ENCODE measurements around the gene CLIP3. TPM values are rescaled to one million over a fixed set of nuclear protein-coding genes. Genes with fewer than 3 reads are reported as not detected.

CLIP3 gene
- total and polyA plus RNA-seq, 9 of the 15 experiments (the other 6 are each of a cell fraction or from before 2014, with no cell fraction given): 0.01 to 0.50 (median 0.15) TPM; not detected in 1

- Histone ChIP-seq H3K79me2 (ENCODE audit: control insufficient read depth, insufficient read depth, low read length) (no peaks in the 10 kb centered on the region), H3K9ac (ENCODE audit: insufficient read depth in 1 of 2, low read depth in 2 of 2, low read length in 2 of 2) (no peak overlapping the region), H3K4me1 (replicated peaks in 1 of 2; ENCODE audit: control insufficient read depth in 2 of 2, insufficient read depth in 2 of 2, low read length in 2 of 2) (no peaks in the 10 kb centered on the region), H4K20me1 (replicated peaks; ENCODE audit: control insufficient read depth, insufficient read depth, low read length) (no peaks in the 10 kb centered on the region; the same call in 1 of the 2 replicates), H3K4me2 (ENCODE audit: insufficient read depth, low read length) (no peak overlapping the region), H3K27ac (ENCODE audit: extremely low read depth, low read depth, low read length) (no peak overlapping the region), H3K27me3 (ENCODE audit: control insufficient read depth in 2 of 2, insufficient read depth in 2 of 2, low read length in 2 of 2) (no peaks in the 10 kb centered on the region), H3K36me3 (ENCODE audit: control insufficient read depth, insufficient read depth, low read length) (peaks cover 85% of the 10 kb centered on the region), H3K9me1 (ENCODE audit: control insufficient read depth, insufficient read depth, low read length) (no peaks in the 10 kb centered on the region), H3K4me3 (no peak overlapping the region), H3K9me3 (replicated peaks; ENCODE audit: control insufficient read depth, insufficient read depth, low read depth, low read length) (no peaks in the 10 kb centered on the region), H2AFZ (ENCODE audit: low read depth, low read length) (no peak overlapping the region)
- FAIRE-seq: peak; percentile 56
- no peak for TF ChIP-seq EZH2 (IDR thresholded peaks at IDR 0.05; ENCODE audit: borderline replicate concordance, low read depth, low read length)
- POLR2A ChIA-PET: interaction anchor here (0.7 kb wide), 1 partner anchor 111 kb away, joined by 3 read pairs; no protein-coding TSS in a partner anchor
- 100% methylated on average over 2 of the region's 3 CpGs for WGBS (ENCODE audit: insufficient coverage, low coverage, missing lambda C conversion rate)
- BruUV-seq (replicated peaks): no TSS peak
- intact Hi-C loops (cut with micrococcal nuclease): no loop called here
- CTCF ChIA-PET (ENCODE audit: low intra/inter-chr PET ratio): no interaction called here
- no peak for DNase-seq (ENCODE audit: extremely low read depth in 1 of 4, low spot score in 3 of 4)
- no peak for ATAC-seq
- in situ Hi-C loops (cut with MboI): no loop called here
Observed at GRCh38 chr19:36081385-36081784, 48.7 kb upstream of the CLIP3 start.

- ChIA-PET POLR2A (interaction anchor here (0.7 kb wide), 1 partner anchor 12 kb away, joined by 3 read pairs; no protein-coding TSS in a partner anchor), CTCF (ENCODE audit: low intra/inter-chr PET ratio) (no interaction called here)
- no peak overlapping the region for H3K27ac ChIP-seq (ENCODE audit: extremely low read depth, low read depth, low read length)
- H2AFZ ChIP-seq (ENCODE audit: low read depth, low read length): no peak overlapping the region
- H3K9me3 ChIP-seq (replicated peaks; ENCODE audit: control insufficient read depth, insufficient read depth, low read depth, low read length): no peaks in the 10 kb centered on the region
- no peak overlapping the region for H3K9ac ChIP-seq (ENCODE audit: insufficient read depth in 1 of 2, low read depth in 2 of 2, low read length in 2 of 2)
- in situ Hi-C loops (cut with MboI) (no loop called here), intact Hi-C loops (cut with micrococcal nuclease) (no loop called here)
- no TSS peak for BruUV-seq (replicated peaks)
- no peaks in the 10 kb centered on the region for H3K27me3 ChIP-seq (ENCODE audit: control insufficient read depth in 2 of 2, insufficient read depth in 2 of 2, low read length in 2 of 2)
- H4K20me1 ChIP-seq (replicated peaks; ENCODE audit: control insufficient read depth, insufficient read depth, low read length): no peaks in the 10 kb centered on the region; the same call in 1 of the 2 replicates
- no peak overlapping the region for H3K4me2 ChIP-seq (ENCODE audit: insufficient read depth, low read length)
- DNase-seq (ENCODE audit: extremely low read depth in 1 of 4, low spot score in 3 of 4): no peak
- peaks cover 86% of the 10 kb centered on the region for H3K36me3 ChIP-seq (ENCODE audit: control insufficient read depth, insufficient read depth, low read length)
- no peak for FAIRE-seq
- no peak overlapping the region for H3K4me3 ChIP-seq
- 80% methylated on average over 3 of the region's 3 CpGs for WGBS (ENCODE audit: insufficient coverage, low coverage, missing lambda C conversion rate)
- no peak for ATAC-seq
- H3K4me1 ChIP-seq (replicated peaks in 1 of 2; ENCODE audit: control insufficient read depth in 2 of 2, insufficient read depth in 2 of 2, low read length in 2 of 2): no peaks in the 10 kb centered on the region
- no peaks in the 10 kb centered on the region for H3K79me2 ChIP-seq (ENCODE audit: control insufficient read depth, insufficient read depth, low read length)
- H3K9me1 ChIP-seq (ENCODE audit: control insufficient read depth, insufficient read depth, low read length): no peaks in the 10 kb centered on the region
- TF ChIP-seq ZBTB2 (IDR thresholded peaks at IDR 0.05) (no peak), ZBTB26 (CRISPR knock-in tag; IDR thresholded peaks at IDR 0.05) (no peak), ZNF324 (CRISPR knock-in tag; IDR thresholded peaks at IDR 0.05) (no peak), RB1 (IDR thresholded peaks at IDR 0.05; ENCODE audit: low read depth) (no peak), E2F1 (CRISPR knock-in tag; IDR thresholded peaks at IDR 0.05) (no peak), NFIC (IDR thresholded peaks at IDR 0.05) (no peak), ZKSCAN1 (IDR thresholded peaks at IDR 0.05; ENCODE audit: low read depth, low read length) (no peak), NR0B1 (IDR thresholded peaks at IDR 0.05; ENCODE audit: partially characterized antibody) (no peak), RBM34 (IDR thresholded peaks at IDR 0.05; ENCODE audit: borderline replicate concordance, insufficient read depth, low read length) (no peak)
Observed at GRCh38 chr19:36079389-36079945, 46.8 kb upstream of the CLIP3 start.

Measured in K562 (cell line).